Measurements from ENCODE around the gene LARP4B. TPM values are rescaled to one million over a fixed set of nuclear protein-coding genes. Genes with fewer than 3 reads are reported as not detected.
A peak's percentile ranks its signal among the peaks of the same experiment; 100 is the strongest.

LARP4B gene
- polyA plus RNA-seq (2013, experiment 1 of 2; ENCODE audit: insufficient read length) = 36.0 TPM
- polyA plus RNA-seq (2013, experiment 2 of 2; ENCODE audit: insufficient read length) = 27.3 TPM

- peak; percentile 97 for DNase-seq
Observed at GRCh38 chr10:931326-932318, at the start of gene LARP4B. Gene LARP4B (minus strand): TSS chr10:931705. CDS start chr10:885721, 45,984 bp downstream.

DNA sequence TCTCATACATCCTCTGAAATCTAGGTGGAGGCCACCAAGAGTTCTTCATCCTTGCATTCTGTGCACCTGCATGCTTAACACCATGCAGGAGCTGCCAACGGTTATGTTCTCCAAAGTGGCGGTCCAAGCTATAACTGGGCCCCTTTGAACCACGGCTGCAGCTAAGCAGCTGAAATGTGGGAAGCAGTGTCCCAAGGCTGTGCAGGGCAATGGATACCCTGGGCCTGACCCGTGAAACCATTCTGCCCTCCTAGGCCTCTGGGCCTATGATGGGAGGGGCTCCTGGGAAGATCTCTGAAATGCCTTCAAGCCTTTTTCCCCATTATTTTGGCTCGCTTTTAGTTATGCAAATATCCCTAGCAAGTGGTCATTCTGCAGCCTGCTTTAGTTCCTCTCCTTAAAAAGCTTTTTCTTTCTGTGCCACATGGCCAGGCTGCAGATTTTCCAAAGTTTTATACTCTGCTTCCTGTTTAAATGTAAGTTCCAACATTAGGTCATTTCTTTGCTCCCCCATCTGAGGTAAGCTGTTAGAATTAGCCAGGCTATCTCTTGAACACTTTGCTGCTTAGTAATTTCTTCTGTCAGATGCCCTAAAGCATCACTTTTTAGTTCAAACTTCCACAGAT lies 49.1 kb upstream of the LARP4B start:
- no peak for DNase-seq

DNA sequence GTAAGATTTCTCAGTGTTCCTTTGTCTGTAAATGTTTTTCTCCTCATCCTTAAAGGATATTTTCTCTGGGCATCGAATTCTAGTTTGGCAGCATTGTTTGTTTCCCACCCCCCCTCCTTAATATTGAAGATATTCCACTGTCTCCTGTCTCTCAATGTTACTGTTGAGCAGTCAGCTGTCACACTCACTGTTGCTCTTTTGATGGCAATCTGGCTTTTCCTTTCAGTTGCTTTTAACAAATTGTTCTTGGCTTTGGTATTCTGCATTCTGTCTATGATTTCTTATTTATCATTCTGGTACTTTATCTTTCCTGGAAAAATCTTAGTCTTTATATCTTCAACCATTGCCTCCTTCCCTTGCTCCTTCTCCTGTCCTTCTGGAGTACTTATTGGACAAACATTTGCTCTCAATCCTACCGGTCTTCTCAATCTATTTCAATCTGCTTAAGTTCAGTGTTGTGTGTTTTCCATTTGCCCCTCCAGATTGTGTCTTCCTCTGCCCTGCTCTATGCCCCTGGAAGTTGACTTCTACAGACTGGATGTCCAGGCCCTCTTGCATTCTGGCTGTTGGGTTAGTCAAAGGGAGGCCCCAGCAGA lies 47.4 kb upstream of the LARP4B start:
- no peak for DNase-seq

DNA sequence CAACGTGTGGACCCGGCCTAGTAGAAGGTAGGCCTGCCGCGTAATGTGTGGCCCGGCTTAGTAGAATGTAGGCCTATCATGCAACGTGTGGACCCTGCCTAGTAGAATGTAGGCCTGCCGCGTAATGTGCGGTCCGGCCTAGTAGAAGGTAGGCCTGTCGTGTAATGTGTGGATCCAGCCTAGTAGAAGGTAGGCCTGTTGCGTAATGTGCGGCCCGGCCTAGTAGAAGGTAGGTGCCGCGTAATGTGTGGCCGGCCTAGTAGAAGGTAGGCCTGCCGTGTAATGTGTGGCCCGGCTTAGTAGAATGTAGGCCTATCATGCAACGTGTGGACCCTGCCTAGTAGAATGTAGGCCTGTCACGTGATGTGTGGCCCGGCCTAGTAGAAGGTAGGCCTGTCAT lies 44.8 kb upstream of the LARP4B start:
- DNase-seq = no peak

DNA sequence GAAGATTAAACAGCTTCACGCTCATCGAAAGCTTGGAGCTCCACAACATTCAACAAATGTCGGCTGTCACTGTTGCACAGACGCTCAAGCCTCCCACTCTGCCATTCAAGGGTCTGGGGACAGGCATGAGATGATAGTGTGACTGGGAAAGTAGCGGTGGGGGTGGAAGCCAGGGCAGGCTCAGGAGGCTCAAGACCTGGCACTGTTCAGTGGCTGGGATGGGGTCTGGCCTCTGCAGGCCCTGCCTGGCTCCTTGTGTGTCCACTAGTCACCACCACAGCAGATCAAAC lies 43.2 kb upstream of the LARP4B start:
- DNase-seq = no peak

DNA sequence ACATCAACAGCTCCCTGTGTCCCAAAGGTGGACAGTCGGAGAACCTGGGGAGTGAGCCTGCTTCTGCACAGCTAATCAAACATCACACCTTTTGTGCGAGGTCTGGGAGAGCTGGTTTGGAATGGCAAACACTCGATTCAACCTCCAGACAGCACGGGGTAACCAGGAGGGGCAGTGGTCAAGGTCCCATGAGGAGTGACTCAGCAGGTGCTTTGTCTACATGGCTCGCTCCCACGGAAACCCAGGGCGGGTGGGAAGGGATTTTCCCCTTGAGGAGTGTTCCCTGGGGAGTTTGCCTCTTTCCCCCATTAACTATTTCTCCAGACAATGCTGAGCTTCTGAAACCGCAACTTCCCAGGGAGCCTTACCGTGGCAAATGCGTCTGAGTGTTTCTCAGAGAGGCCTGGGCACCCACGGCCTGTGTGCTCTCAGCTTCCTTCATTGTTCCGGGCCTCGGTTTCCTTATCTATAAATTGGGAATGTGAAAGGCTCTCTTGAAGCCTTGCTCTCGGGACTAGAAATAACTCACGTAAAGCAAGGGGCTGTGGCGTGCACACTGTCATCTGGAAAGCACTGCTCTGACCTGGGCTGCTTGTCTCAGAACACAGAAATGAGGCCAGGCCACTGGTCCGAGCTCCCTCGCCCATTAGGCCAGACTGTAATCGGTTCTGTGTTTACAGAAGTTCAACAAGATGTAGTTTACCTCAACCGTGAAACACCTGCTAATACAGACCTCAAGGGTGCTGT lies 42.7 kb upstream of the LARP4B start:
- peak; percentile 42 for DNase-seq

DNA sequence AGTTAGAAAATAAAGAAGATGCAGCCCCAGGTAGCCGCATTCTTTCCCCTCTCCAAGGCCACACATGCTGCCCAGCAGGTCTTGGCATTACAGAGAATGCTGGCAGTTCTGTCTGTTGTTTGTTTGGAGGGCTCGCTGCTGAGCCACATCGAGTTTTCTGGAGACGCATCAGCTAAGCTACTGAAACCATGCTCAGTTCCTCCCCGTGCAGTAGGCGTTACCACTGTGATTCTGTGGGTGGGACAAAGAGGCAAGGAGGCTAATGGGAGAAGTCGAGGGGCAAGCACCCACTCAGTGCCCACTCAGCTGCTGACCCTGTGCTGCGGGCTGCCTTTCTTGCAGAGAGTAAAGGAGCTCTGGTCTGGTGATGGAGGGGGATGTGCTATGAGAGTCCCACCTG lies 41.3 kb upstream of the LARP4B start:
- DNase-seq = no peak

DNA sequence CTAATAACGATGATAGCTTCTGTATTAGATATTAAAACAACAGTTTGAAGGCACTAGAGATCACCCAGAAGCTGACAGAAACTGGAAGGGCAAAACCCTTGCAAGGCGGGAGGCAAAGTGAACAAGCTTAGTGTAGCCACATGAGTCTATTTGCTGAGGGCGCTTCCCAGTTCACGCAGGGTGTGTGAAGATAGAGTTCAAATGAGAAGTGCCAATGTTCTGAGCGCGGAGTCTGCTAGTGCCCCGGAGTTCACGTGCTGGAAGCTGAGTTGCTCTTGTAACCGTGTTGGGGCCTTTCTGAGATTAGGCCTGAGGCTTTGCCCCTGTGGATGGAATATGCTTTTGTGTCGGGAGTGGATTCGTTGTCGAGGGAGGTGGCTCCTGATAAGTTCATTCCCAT lies 40.1 kb upstream of the LARP4B start:
- DNase-seq = no peak

DNA sequence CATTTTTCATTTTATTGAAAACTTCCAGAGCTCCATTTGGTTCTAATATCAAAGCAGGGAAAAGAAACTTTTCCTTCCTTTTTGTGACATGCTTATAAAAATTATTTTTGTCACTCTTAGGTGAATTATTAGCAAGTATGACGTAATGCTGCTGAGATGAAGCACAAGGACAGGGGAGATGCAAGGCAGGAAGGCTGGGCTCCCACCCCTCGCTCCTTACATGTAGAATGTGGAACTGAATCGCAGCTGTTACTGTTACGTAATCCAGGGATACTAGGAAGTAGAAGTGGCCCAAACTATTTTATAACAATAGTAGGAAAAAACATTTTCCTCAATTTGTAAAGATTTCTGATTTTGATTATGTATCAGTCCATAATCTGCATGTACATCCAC lies 39.6 kb upstream of the LARP4B start:
- DNase-seq = no peak

- no peak for DNase-seq
Observed at GRCh38 chr10:970311-971149, 39.0 kb upstream of the LARP4B start.

GRCh38 chr10:969473-970150 lies 38.1 kb upstream of the LARP4B start:
- DNase-seq = no peak

- no peak for DNase-seq
Observed at GRCh38 chr10:968546-969199, 37.2 kb upstream of the LARP4B start.

- DNase-seq = no peak
Observed at GRCh38 chr10:966466-967235, 35.1 kb upstream of the LARP4B start.

DNA sequence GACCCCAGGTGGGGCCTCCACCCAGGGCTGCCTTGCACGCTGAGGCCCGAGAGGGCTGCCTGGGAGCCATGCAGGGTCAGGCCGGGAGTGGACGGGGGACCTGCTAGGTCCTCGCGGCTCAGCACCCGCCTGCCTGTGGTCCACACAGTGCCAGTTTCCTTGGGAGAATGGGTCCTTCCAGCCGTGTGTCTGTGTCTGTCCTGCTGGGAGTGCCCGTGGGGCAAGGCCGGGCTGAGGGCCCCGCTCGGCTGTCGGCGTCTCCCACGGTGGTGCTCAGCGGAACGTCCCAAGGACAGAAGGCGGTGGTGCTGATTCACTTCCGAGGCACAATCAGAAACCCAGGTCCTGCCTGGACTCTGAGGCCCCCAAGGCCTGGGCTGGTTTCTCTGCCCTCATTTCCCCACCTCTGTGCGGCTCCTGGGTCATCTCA lies 33.5 kb upstream of the LARP4B start:
- DNase-seq = no peak

DNA sequence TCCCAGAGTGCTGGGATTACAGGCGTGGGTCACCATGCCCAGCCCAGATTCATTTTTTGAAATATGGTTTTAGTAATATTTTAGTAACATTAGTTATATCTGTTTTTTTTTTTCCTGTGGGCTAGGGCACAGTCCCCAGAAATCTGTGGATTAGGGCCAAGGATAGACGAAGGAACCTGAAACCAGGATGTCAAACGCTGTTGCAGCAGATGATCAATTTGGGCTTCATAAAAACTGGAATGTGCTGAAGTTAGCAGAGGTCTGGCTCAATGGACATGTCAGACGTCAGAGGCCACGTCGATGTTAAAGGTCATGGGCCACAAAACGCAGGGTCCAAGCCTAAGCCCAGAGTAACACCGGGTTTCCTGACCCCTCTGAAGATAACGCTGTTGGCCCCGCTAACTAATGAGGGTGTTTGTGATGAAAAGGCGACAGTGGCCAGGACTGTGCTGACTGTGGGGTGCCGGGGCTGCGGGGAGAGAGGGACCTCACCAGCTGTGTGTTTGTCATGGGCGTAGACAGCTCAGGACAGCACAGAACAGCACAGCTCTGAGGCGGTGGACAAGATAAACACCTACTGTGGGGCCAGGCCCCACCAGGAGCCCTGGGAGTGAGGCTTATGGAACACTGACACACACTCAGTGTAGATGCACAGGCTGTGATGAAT lies 32.9 kb upstream of the LARP4B start:
- DNase-seq = peak; percentile 35

DNA sequence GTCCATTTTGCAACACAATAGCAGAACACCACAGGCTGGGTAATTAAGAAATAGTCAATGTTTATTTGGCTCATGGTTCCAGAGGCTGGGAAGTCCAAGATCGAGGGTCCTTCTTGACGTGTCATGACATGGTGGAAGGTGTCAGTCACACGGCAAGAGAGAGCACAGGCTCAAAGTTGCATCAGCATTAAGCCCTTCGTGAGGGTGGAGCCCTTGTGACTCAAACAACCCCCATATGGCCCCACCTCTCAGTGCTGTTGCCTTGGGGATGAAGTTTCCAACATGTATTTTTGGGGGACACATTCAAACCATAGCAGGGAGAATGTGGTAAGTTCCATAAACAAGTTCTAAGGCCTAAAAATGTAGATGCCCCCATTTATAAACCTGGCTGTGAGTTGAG lies 32.1 kb upstream of the LARP4B start:
- DNase-seq = no peak

GRCh38 chr10:963186-963585 lies 31.7 kb upstream of the LARP4B start:
- DNase-seq = no peak

GRCh38 chr10:962342-962741 lies 30.8 kb upstream of the LARP4B start:
- no peak for DNase-seq

GRCh38 chr10:958856-959255 lies 27.4 kb upstream of the LARP4B start:
- DNase-seq = no peak
